A549 (cell line): ENCODE results near the gene PUM2. TPM values are rescaled to one million over a fixed set of nuclear protein-coding genes. Genes with fewer than 3 reads are reported as not detected.
"Not testable (repeated sequence)": the region's sequence is repeated elsewhere in the genome, so short reads cannot be mapped to it uniquely, and the experiment has no call there.

Experiments
- ATAC-seq, 2 experiments: fragments of 200-7000 bp in 1 of 2; fragments of >200 bp in 1 of 2; cut with Nextera tagmentation in 1 of 2; cut with Tn5 transposase in 1 of 2; 3 replicates each; pipeline versions ENCODE4 v1.8.0 to v1.9.1; 2018 to 2020; ENCODE audit warnings: mild to moderate bottlenecking in 1 of 2, moderate library complexity in 1 of 2
- CTCF ChIA-PET: fragments of 300-600 bp; sonication (Branson Sonifier 250); formaldehyde crosslinking; extraction: SDS; loops from one replicate; lab custom pipeline; 2021; ENCODE audit warnings: antibody characterized with exemption, inconsistent platforms; lab: Yijun Ruan, JAX
- POLR2A ChIA-PET: fragments of 350-600 bp; formaldehyde crosslinking; extraction: SDS; loops from one replicate; lab custom pipeline; 2021; ENCODE audit warnings: antibody characterized with exemption, inconsistent platforms; lab: Yijun Ruan, JAX
- DNase-seq, 2 experiments: peaks; one replicate each; pipeline versions ENCODE4 v3.0.0 to v3.0.0-alpha.2; 2011 to 2016; ENCODE audit warnings: low read depth in 1 of 2, low spot score in 1 of 2
- FAIRE-seq: peaks from 2 replicates; lab custom pipeline; 2011; peaks lifted over from hg19 to GRCh38; lab: Jason Lieb, UNC
- H3K27ac ChIP-seq, 2 experiments: fragments of >200 bp; sonication (Bioruptor Twin); formaldehyde crosslinking; 3 replicates each; pipeline ENCODE4 v1.5.1; 2016 to 2017
- H3K4me1 ChIP-seq: fragments of >200 bp; sonication (Bioruptor Twin); formaldehyde crosslinking; 3 replicates; pipeline ENCODE4 v1.6.1; 2016
- H3K4me2 ChIP-seq: fragments of >200 bp; sonication (Bioruptor Twin); formaldehyde crosslinking; 3 replicates; pipeline ENCODE4 v1.6.1; 2016
- H3K4me3 ChIP-seq: fragments of >200 bp; sonication (Bioruptor Twin); formaldehyde crosslinking; 3 replicates; pipeline ENCODE4 v1.5.1; 2016
- H3K9me3 ChIP-seq: fragments of >200 bp; sonication (Bioruptor Twin); formaldehyde crosslinking; 3 replicates; pipeline ENCODE4 v1.6.1; 2016
- ATOH8 ChIP-seq: fragments of 250-450 bp; sonication (Bioruptor Pico); IDR thresholded peaks from 2 replicates; pipeline ENCODE4 v1.5.0; 2020; ENCODE audit warnings: low read depth, mild to moderate bottlenecking, moderate library complexity
- BHLHE40 ChIP-seq: IDR thresholded peaks from 2 replicates; pipeline ENCODE4 v1.6.1; 2012; ENCODE audit warnings: low read depth, low read length, inconsistent platforms
- EHF ChIP-seq: fragments of 250-450 bp; sonication (Bioruptor Pico); IDR thresholded peaks from 2 replicates; pipeline ENCODE4 v1.5.0; 2020; ENCODE audit warnings: mild to moderate bottlenecking
- ELK1 ChIP-seq: fragments of 150-350 bp; IDR thresholded peaks from 2 replicates; pipeline ENCODE4 v1.6.1; 2014; ENCODE audit warnings: low read depth, mild to moderate bottlenecking, low read length
- FOSL2 ChIP-seq, 2 experiments: fragments of 450-650 bp in 1 of 2; fragments of >200 bp in 1 of 2; sonication (Bioruptor Twin) in 1 of 2; formaldehyde crosslinking; IDR thresholded peaks; 2 replicates each; pipeline versions ENCODE4 v1.5.0 to v1.6.1; 2016 to 2020; ENCODE audit warnings: mild to moderate bottlenecking in 1 of 2, moderate library complexity in 1 of 2
- GATA3 ChIP-seq: IDR thresholded peaks from 2 replicates; pipeline ENCODE4 v1.6.1; 2012; ENCODE audit warnings: borderline replicate concordance
- HDAC2 ChIP-seq: fragments of 200-600 bp; sonication (generic); IDR thresholded peaks from 2 replicates; pipeline ENCODE4 v1.6.1; 2016
- HOXB13 ChIP-seq: fragments of 250-450 bp; sonication (Bioruptor Pico); IDR thresholded peaks from 2 replicates; pipeline ENCODE4 v1.5.0; 2020; ENCODE audit warnings: low read depth, mild to moderate bottlenecking, moderate library complexity
- HOXB5 ChIP-seq: fragments of 250-450 bp; sonication (Bioruptor Pico); IDR thresholded peaks from 2 replicates; pipeline ENCODE4 v1.5.0; 2020; ENCODE audit warnings: mild to moderate bottlenecking, moderate library complexity
- JUNB ChIP-seq: fragments of >200 bp; sonication (Bioruptor Twin); formaldehyde crosslinking; IDR thresholded peaks from 2 replicates; pipeline ENCODE4 v1.6.1; 2016
- KDM1A ChIP-seq: fragments of 200-600 bp; sonication (generic); IDR thresholded peaks from 2 replicates; pipeline ENCODE4 v1.6.1; 2016; ENCODE audit warnings: low read depth, mild to moderate bottlenecking
- MAX ChIP-seq: IDR thresholded peaks from 2 replicates; pipeline ENCODE4 v1.6.1; 2012
- MYC ChIP-seq: IDR thresholded peaks from 2 replicates; pipeline ENCODE4 v1.6.1; 2012; ENCODE audit warnings: mild to moderate bottlenecking, inconsistent platforms, low read length, improper control_type of control experiment, borderline replicate concordance
- PHF8 ChIP-seq: fragments of 200-600 bp; sonication (generic); IDR thresholded peaks from 2 replicates; pipeline ENCODE4 v1.6.1; 2016; ENCODE audit warnings: low read depth, mild to moderate bottlenecking, antibody characterized with exemption, moderate library complexity, borderline replicate concordance
- POLR2AphosphoS2 ChIP-seq: conservative IDR thresholded peaks from 2 replicates; pipeline ENCODE4 v1.6.1; 2012; ENCODE audit warnings: low read length, improper control_type of control experiment, inconsistent platforms
- REST ChIP-seq: fragments of 200-600 bp; sonication (generic); IDR thresholded peaks from 2 replicates; pipeline ENCODE4 v1.6.1; 2016; ENCODE audit warnings: antibody characterized with exemption, mild to moderate bottlenecking, moderate library complexity
- SREBF2 ChIP-seq: fragments of 450-650 bp; IDR thresholded peaks from 2 replicates; pipeline ENCODE4 v1.6.1; 2014; ENCODE audit warnings: mild to moderate bottlenecking, moderate library complexity
- TFCP2L1 ChIP-seq: fragments of 250-450 bp; sonication (Bioruptor Pico); IDR thresholded peaks from 2 replicates; pipeline ENCODE4 v1.5.0; 2021; ENCODE audit warnings: mild to moderate bottlenecking
- TP53 ChIP-seq: fragments of 250-450 bp; sonication (Bioruptor Pico); IDR thresholded peaks from 2 replicates; pipeline ENCODE4 v1.5.0; 2021; ENCODE audit warnings: mild to moderate bottlenecking, moderate library complexity
- ZNF302 ChIP-seq: fragments of 250-450 bp; sonication (Bioruptor Pico); IDR thresholded peaks from 2 replicates; pipeline ENCODE4 v1.9.0; 2021; ENCODE audit warnings: inconsistent platforms, mild to moderate bottlenecking, moderate library complexity
- WGBS: methylation state at CpG from one replicate; pipeline ENCODE4 v1.1.6; 2017; ENCODE audit errors: missing lambda C conversion rate; 5-methylcytosine and 5-hydroxymethylcytosine counted together
- polyA plus RNA-seq, 4 experiments: library from polyadenylated mRNA; depleted of rRNA in 3 of 4; stranded (reverse); fragments of >200 nt; fragmentation: RNase III in 1 of 4; extraction: RNeasy Plus Mini Kit Qiagen cat#74134 plus additional on column Dnase treatment in 1 of 4; gene quantifications; 2 replicates in 3 of 4; 3 replicates in 1 of 4; pipeline ENCODE4 v1.2.3, GENCODE V29; 2011 to 2017

The PUM2 gene
- polyA plus RNA-seq, 2 of the 4 experiments (the other 2 are of a cell fraction): 44.6 to 94.2 TPM

- ChIA-PET POLR2A (no interaction called here), CTCF (interaction anchor here (0.5 to 10.4 kb wide), 28 partner anchors 9 to 274 kb away, joined by 3 to 105 read pairs (median 8); partner anchors contain the start of gene HS1BP3)
- Histone ChIP-seq H3K9me3 (no peaks in the 10 kb centered on the region), H3K4me2 (no peak overlapping the region), H3K4me3 (no peak overlapping the region), H3K4me1 (peaks cover 4% of the 10 kb centered on the region; the same call in 1 of the 3 replicates), H3K27ac (no peak overlapping the region)
- no peak for DNase-seq
- 74% methylated on average over 4 of the region's 4 CpGs for WGBS
- ATAC-seq: no peak
- TF ChIP-seq ELK1 (no peak), GATA3 (no peak), TFCP2L1 (CRISPR knock-in tag) (no peak), BHLHE40 (no peak), MAX (no peak), ATOH8 (CRISPR knock-in tag) (no peak), HDAC2 (no peak), ZNF302 (no peak), EHF (no peak), SREBF2 (no peak), HOXB5 (CRISPR knock-in tag) (no peak), KDM1A (no peak), FOSL2 (IDR thresholded peaks at IDR 0.05) (no peak), FOSL2 (CRISPR knock-in tag; IDR thresholded peaks at IDR 0.05) (no peak), PHF8 (no peak), POLR2AphosphoS2 (no peak), JUNB (no peak), MYC (no peak), TP53 (CRISPR knock-in tag) (no peak), REST (no peak), HOXB13 (CRISPR knock-in tag) (no peak)
- FAIRE-seq: no peak
Measured at GRCh38 chr2:20377741-20378140, 27.1 kb upstream of the PUM2 start.

- CTCF ChIA-PET: interaction anchor here (0.6 to 1.5 kb wide), 2 partner anchors 48 to 489 kb away, joined by 3 to 4 read pairs; no protein-coding TSS in a partner anchor
- WGBS: 76% methylated on average over 12 of the region's 13 CpGs
- ATAC-seq, POLR2A ChIA-PET, H3K4me1 ChIP-seq, DNase-seq, H3K4me3 ChIP-seq, FAIRE-seq, H3K27ac ChIP-seq, H3K4me2 ChIP-seq, H3K9me3 ChIP-seq: not testable (repeated sequence)
Measured at GRCh38 chr2:20374982-20375381, 24.3 kb upstream of the PUM2 start.
